Stimulated activated CD4-positive, alpha-beta T cell treated with anti-CD3 and anti-CD28 coated beads, TNF-alpha, amount 100 ng/mL, for 48 hours (primary cell): Measurements from ENCODE around the gene MTHFS.
"Not testable (repeated sequence)": the region's sequence is repeated elsewhere in the genome, so short reads cannot be mapped to it uniquely, and the experiment has no call there.

Source experiments
- DNase-seq, 3 donors: peaks; one replicate each; pipeline ENCODE4 v3.0.0-alpha.2; 2020; ENCODE audit warnings: low read depth in 3 of 3

MTHFS gene

GRCh38 chr15:79896634-79897379, at the start of gene MTHFS:
MTHFS (minus strand) TSS chr15:79897014; CDS start chr15:79896988, 26 bp downstream.
- peak; percentile 41 to 62 (median 45) for DNase-seq

GRCh38 chr15:79944622-79945021, 47.8 kb upstream of the MTHFS start:
- no peak for DNase-seq

GRCh38 chr15:79943820-79944219, 47.0 kb upstream of the MTHFS start:
- no peak for DNase-seq

GRCh38 chr15:79942741-79943481, 46.1 kb upstream of the MTHFS start:
- no peak for DNase-seq

GRCh38 chr15:79939399-79939798, 42.6 kb upstream of the MTHFS start:
- DNase-seq = no peak

GRCh38 chr15:79938143-79938542, 41.3 kb upstream of the MTHFS start:
- DNase-seq = no peak

- not testable (repeated sequence) for DNase-seq
These were observed 38.9 kb upstream of the MTHFS start for GRCh38 chr15:79935556-79936201.

- DNase-seq = no peak
These were observed 36.4 kb upstream of the MTHFS start for GRCh38 chr15:79933231-79933630.

- DNase-seq = no peak
These were observed 35.6 kb upstream of the MTHFS start for GRCh38 chr15:79932447-79932846.

- DNase-seq = no peak
These were observed 33.7 kb upstream of the MTHFS start for GRCh38 chr15:79930516-79930915.

- DNase-seq = no peak
These were observed 32.6 kb upstream of the MTHFS start for GRCh38 chr15:79929412-79929811.

GRCh38 chr15:79926116-79926515, 29.3 kb upstream of the MTHFS start:
- not testable (repeated sequence) for DNase-seq

GRCh38 chr15:79924379-79924778, 27.6 kb upstream of the MTHFS start:
- DNase-seq = no peak

GRCh38 chr15:79923515-79924169, 26.8 kb upstream of the MTHFS start:
- peak; percentile 97 to 98 (median 98) for DNase-seq

- DNase-seq = peak; percentile 46 to 73 (median 62)
These were observed 26.3 kb upstream of the MTHFS start for GRCh38 chr15:79923079-79923514.

GRCh38 chr15:79922512-79923078, 25.8 kb upstream of the MTHFS start:
- no peak for DNase-seq

GRCh38 chr15:79919749-79920511, 23.1 kb upstream of the MTHFS start:
- no peak for DNase-seq

GRCh38 chr15:79919090-79919748, 22.4 kb upstream of the MTHFS start:
- no peak for DNase-seq

GRCh38 chr15:79918278-79918677, 21.5 kb upstream of the MTHFS start:
- no peak for DNase-seq

GRCh38 chr15:79916502-79917132, 19.8 kb upstream of the MTHFS start:
- DNase-seq = no peak
